GM18502 (cell line): ENCODE results near the gene VGLL4.

Source experiments
- ATAC-seq: cut with Tn5 transposase; IDR thresholded peaks from one replicate; pipeline ENCODE4 v1.9.1; 2021; ENCODE audit warnings: mild to moderate bottlenecking; ENCODE audit not compliant: unreplicated experiment, poor library complexity

Gene VGLL4

GRCh38 chr3:11555881-11556633 is 87.7 kb downstream of the VGLL4 start:
- no peak for ATAC-seq

- ATAC-seq, result no peak
These were observed 88.4 kb downstream of the VGLL4 start for GRCh38 chr3:11555211-11555782.

- ATAC-seq, result no peak
These were observed 89.0 kb downstream of the VGLL4 start for GRCh38 chr3:11554666-11555065.

GRCh38 chr3:11554236-11554610 is 89.5 kb downstream of the VGLL4 start:
- ATAC-seq, result no peak

GRCh38 chr3:11553436-11554235 is 90.1 kb downstream of the VGLL4 start:
- no peak for ATAC-seq

GRCh38 chr3:11552289-11553264 is 91.1 kb downstream of the VGLL4 start:
- ATAC-seq, result no peak

- no peak for ATAC-seq
These were observed 92.7 kb downstream of the VGLL4 start for GRCh38 chr3:11551036-11551435.

GRCh38 chr3:11549580-11550140 is 94.1 kb downstream of the VGLL4 start:
- ATAC-seq, result no peak

GRCh38 chr3:11548721-11549131 is 95.0 kb downstream of the VGLL4 start:
- no peak for ATAC-seq

GRCh38 chr3:11547498-11547897 is 96.2 kb downstream of the VGLL4 start:
- no peak for ATAC-seq

GRCh38 chr3:11546657-11547302 is 96.9 kb downstream of the VGLL4 start:
- ATAC-seq, result no peak

- ATAC-seq, result no peak
These were observed 98.4 kb downstream of the VGLL4 start for GRCh38 chr3:11545186-11545851.

- ATAC-seq, result no peak
These were observed 99.1 kb downstream of the VGLL4 start for GRCh38 chr3:11544412-11545181.

GRCh38 chr3:11543948-11544387 is 99.7 kb downstream of the VGLL4 start:
- no peak for ATAC-seq

- ATAC-seq, result no peak
These were observed 100.4 kb downstream of the VGLL4 start for GRCh38 chr3:11543141-11543947.

- no peak for ATAC-seq
These were observed 101.2 kb downstream of the VGLL4 start for GRCh38 chr3:11542551-11542950.
